COLO829 (cell line): Measurements from ENCODE around the gene MUC5AC.

ENCODE experiments used
- DNase-seq: peaks from one replicate; pipeline ENCODE4 v3.0.0; 2012; ENCODE audit warnings: low spot score

Gene MUC5AC

GRCh38 chr11:1121331-1121812 lies 36.4 kb upstream of the MUC5AC start:
- DNase-seq: no peak

DNA sequence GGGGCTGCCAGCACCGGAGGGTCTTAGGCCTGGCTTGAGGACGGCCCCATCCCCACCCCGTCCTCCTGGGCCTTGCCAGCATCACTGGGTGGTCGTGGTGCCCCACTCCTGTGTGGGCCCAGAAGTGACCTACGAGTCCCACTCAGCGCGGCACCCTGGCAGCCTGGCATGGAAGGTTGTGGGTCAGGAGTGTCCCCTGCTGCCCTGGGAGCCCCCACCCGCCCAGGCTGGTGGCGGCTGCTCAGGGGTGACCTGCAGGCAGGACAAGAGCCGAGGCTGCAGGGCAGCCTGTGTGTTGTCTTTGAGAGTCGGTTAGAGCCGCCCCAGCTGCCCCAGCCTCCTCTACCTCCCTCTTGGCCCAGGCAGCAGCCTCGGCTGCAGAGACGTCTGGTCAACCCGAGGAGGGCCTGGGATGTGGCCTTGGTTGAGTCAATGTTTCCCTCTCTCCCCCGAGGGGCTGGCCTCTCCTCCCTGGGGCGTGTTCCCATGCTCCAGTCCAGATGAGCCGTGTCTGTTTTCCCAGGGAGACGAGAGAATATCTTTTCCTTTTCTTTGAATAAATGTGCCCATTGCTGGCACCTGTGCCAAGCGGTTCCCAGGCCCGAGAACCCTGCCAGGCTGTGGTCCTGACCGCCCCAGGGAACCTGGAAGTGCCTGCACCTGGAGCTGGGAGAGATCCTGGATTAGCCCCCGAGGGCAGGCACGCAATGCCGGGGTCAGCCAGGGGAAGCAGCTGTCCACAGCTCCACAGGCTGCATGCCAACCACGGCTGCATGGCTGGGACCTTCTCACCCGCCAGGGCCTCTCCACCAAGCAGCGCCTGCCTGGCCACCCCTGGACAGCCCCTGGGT lies 35.7 kb upstream of the MUC5AC start:
- no peak for DNase-seq

DNA sequence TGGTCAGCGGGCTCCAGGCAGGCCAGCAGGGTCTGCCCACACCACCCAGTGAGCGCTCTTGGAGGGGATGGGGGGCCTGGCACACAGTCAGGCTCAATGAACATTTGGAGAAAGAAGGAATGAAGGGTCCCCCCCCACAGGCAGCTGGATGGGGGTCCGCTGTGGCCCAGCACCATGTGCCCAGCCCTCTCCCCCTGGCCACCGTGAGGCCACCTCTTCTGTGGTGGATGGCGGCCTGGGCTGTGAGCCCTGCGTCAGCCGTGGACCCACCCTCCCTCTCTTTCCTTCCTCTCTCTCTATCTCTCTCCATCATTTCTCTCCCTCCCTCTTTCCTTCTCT lies 35.1 kb upstream of the MUC5AC start:
- no peak for DNase-seq

GRCh38 chr11:1123970-1124369 lies 33.8 kb upstream of the MUC5AC start:
- DNase-seq: no peak

GRCh38 chr11:1125803-1126202 lies 31.9 kb upstream of the MUC5AC start:
- no peak for DNase-seq

GRCh38 chr11:1126491-1126926 lies 31.2 kb upstream of the MUC5AC start:
- no peak for DNase-seq

- DNase-seq: no peak
Observed at GRCh38 chr11:1126935-1127663, 30.7 kb upstream of the MUC5AC start.

- no peak for DNase-seq
Observed at GRCh38 chr11:1127664-1128162, 30.0 kb upstream of the MUC5AC start.

DNA sequence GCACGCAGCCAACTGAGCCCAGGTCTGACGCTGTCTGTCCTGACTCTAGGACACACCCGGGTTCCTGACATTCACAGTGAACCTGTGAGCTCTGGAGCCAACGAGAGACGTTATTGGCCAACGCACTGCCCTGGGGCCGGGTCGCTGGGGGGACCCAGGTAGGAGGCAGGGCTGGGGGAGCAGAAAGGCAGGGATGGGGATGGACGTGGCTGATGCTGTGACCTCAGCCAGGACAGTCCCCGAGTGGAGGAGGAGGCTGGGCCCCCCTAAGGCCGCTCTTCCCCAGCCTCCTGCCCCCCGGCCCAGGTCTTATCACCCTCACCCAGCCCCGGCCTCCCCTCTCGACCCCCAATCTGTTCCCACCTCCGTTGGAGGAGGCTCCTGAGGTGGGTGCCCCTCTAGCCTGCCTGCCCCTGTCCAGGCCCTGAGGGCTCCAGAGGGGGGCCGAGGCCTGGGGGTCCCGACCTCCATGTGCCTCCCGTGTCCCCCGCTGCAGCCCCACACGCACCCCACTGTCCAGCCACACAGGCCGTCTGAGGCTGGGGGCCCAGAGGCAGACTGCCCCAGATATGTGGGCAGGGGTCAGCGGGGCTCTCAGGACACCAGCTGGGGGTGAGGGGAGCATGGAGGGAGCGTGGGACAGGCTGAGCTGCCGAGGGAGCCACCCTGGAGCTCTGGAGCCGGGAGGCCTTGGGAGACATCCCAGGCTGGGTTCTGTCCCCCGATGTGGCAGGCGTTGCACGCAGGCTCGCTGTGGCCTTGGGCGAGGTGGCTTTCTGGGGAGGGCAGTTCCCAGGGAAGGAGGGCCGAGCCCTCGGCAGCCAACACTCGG lies 29.2 kb upstream of the MUC5AC start:
- no peak for DNase-seq

GRCh38 chr11:1129143-1129610 lies 28.6 kb upstream of the MUC5AC start:
- no peak for DNase-seq

- no peak for DNase-seq
Observed at GRCh38 chr11:1129611-1130160, 28.1 kb upstream of the MUC5AC start.

- no peak for DNase-seq
Observed at GRCh38 chr11:1130276-1131032, 27.3 kb upstream of the MUC5AC start.

- no peak for DNase-seq
Observed at GRCh38 chr11:1131033-1131911, 26.5 kb upstream of the MUC5AC start.

DNA sequence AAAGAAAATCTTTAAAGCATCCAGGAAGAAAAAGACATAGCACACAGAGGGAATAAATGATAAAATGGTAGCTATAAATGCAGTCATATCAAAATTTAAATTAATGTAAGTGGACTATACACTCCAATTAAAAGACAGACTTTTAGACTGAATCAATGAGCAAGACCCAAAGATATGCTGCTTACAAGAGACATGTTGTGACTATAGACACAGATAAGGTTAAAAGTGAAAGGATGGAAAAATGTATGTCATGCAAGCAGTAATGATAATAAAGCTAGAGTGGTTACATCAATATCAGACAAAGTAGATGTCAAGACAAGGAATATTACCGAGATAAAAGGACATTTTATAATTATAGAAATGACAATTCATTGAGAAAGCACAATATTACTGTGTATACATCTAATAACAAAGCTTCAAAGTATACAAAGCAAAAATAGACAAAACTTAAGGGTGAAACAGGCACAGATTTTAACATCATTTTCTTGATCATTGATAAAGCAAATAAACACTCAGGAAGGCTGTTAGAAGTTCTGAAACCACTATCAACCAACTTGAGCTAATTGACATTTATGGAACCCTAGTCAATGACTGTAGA lies 22.8 kb upstream of the MUC5AC start:
- no peak for DNase-seq

- no peak for DNase-seq
Observed at GRCh38 chr11:1138097-1138496, 19.7 kb upstream of the MUC5AC start.

DNA sequence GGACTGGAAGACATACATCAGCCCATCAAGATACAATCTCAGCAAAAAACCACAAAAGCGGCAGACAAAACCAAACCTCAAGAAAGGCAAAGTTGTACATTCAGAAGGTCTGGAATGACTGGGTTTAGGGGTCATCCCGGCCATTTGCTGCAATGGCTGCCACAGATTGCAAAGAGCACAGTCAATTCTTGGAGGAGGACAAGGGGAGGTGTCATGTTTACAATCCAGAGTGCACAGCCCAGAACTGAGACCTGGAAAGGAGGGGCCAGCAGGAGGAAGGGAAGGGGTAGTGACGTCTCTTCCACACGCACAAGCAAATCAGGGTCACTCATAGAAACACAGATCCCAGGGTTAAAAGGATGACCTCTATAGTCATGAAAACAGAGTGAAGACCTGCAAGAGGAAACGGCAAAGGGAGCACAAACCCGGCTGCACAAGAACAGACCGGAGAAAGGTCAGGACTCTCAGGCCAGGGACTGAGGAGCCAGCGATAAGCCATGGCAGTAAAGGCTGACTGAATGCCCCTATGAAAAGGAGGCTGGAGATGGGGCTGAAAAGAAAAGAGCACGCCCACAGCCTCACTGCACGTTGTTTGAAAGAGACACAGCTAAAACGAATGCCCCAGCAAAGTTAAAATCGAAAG lies 18.2 kb upstream of the MUC5AC start:
- DNase-seq: no peak

- no peak for DNase-seq
Observed at GRCh38 chr11:1140642-1141490, 16.9 kb upstream of the MUC5AC start.

DNA sequence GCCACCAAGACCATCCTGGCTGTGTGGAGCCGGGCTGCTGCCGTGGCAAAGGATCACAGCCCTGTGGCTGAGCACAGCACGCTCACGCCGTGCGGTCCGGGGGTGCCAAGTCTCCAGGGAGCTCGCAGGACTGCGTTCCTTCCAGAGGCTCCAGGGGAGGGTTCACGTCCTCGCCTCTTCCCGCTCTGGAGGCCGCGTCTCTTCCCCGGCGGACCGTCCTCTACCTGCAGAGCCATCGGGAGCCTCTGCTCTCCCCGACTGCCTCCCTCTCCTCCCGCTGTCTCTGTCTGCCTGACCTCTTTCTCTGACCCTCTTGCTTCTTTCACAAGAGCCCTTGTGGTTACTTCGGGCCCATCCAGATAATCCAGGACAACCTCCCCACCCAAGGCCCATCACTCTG lies 11.4 kb upstream of the MUC5AC start:
- DNase-seq: no peak
